Dermis lymphatic vessel endothelial cell (primary cell): ENCODE data around the gene PEX12. TPM values are rescaled to one million over a fixed set of nuclear protein-coding genes. Genes with fewer than 3 reads are reported as not detected.

Source experiments
- total RNA-seq: library from RNA; depleted of rRNA; stranded (reverse); fragments of >200 nt; gene quantifications from 2 replicates; pipeline ENCODE4 v1.2.1, GENCODE V29; 2014

The PEX12 gene
- total RNA-seq: 2.3 and 2.9 TPM in 2 replicates

GRCh38 chr17:35578197-35578928, at the start of gene PEX12:
TSS of gene PEX12 (minus strand) at chr17:35578571. CDS start at chr17:35578021, 550 bp downstream.

GRCh38 chr17:35587074-35587961, 8.9 kb upstream of the PEX12 start, which contains the start of gene AP2B1:
TSS of gene AP2B1 (plus strand) at chr17:35587322. CDS start at chr17:35594031, 6,709 bp downstream.

GRCh38 chr17:35560703-35561102, 17.7 kb downstream of the PEX12 start, which contains the start of gene SLFN14:
TSS of gene SLFN14 (minus strand) at chr17:35560819. CDS start at chr17:35558062, 2,757 bp downstream.

GRCh38 chr17:35537601-35538141, 40.7 kb downstream of the PEX12 start, which contains the start of gene SLFN12L:
TSS of gene SLFN12L (minus strand) at chr17:35537678. CDS start at chr17:35522364, 15,314 bp downstream.

Other genes starting within 250 kb of the PEX12 start
- 24.4 and 33.9 TPM in 2 replicates for gene SLFN11, start 204.9 kb downstream of the PEX12 start, total RNA-seq
- gene SLFN12, start 146.1 kb downstream of the PEX12 start, total RNA-seq: 27.9 and 43.9 TPM in 2 replicates
- gene SLFN13, start 129.8 kb downstream of the PEX12 start, total RNA-seq: 1.3 and 1.5 TPM in 2 replicates
- under 0.01 TPM in 1 of 2 replicates, not detected in the other for gene SLFN12L, start 40.9 kb downstream of the PEX12 start, total RNA-seq
- gene SLFN14, start 17.8 kb downstream of the PEX12 start, total RNA-seq: not detected in 2 replicates
- 87.7 and 87.8 TPM in 2 replicates for gene AP2B1, start 8.8 kb upstream of the PEX12 start, total RNA-seq
- 0.11 and 0.26 TPM in 2 replicates for gene RASL10B, start 153.1 kb upstream of the PEX12 start, total RNA-seq
- gene GAS2L2, start 174.7 kb upstream of the PEX12 start, total RNA-seq: not detected in 2 replicates
- gene C17orf50, start 182.3 kb upstream of the PEX12 start, total RNA-seq: not detected in 2 replicates
- 0.33 and 0.60 TPM in 2 replicates for gene MMP28, start 217.1 kb upstream of the PEX12 start, total RNA-seq
- gene TAF15, start 230.9 kb upstream of the PEX12 start, total RNA-seq: 74.9 and 97.3 TPM in 2 replicates